ENCODE measurements around the gene PIM3. TPM values are rescaled to one million over a fixed set of nuclear protein-coding genes. Genes with fewer than 3 reads are reported as not detected.

Gene PIM3
- polyA plus RNA-seq, 1 experiment, result 8.3 TPM

GRCh38 chr22:50009765-50010675 lies 49.4 kb downstream of the PIM3 start:
- H3K4me3 ChIP-seq (ENCODE audit: low read depth, low read length), result no peak overlapping the region
- no peak for TF ChIP-seq CTCF (IDR thresholded peaks at IDR 0.05; ENCODE audit: insufficient read depth, low read depth, low read length)
- H3K27me3 ChIP-seq (ENCODE audit: control insufficient read depth, insufficient read depth, low read length), result peaks cover 34% of the 10 kb centered on the region
- POLR2A ChIA-PET, result no interaction called here
- no peak for DNase-seq (ENCODE audit: low read depth)
- H3K36me3 ChIP-seq (ENCODE audit: control insufficient read depth, insufficient read depth, low read length), result no peaks in the 10 kb centered on the region
- CTCF ChIA-PET, result interaction anchor here (1.0 kb wide), 1 partner anchor 27 kb away, joined by 3 read pairs; no protein-coding TSS in a partner anchor

- ChIA-PET POLR2A (no interaction called here), CTCF (interaction anchor here (1.4 kb wide), 1 partner anchor 21 kb away, joined by 3 read pairs; no protein-coding TSS in a partner anchor)
- Histone ChIP-seq H3K36me3 (ENCODE audit: control insufficient read depth, insufficient read depth, low read length) (no peaks in the 10 kb centered on the region), H3K27me3 (ENCODE audit: control insufficient read depth, insufficient read depth, low read length) (peaks cover 34% of the 10 kb centered on the region), H3K4me3 (ENCODE audit: low read depth, low read length) (no peak overlapping the region)
- TF ChIP-seq CTCF (IDR thresholded peaks at IDR 0.05; ENCODE audit: insufficient read depth, low read depth, low read length), result no peak
- no peak for DNase-seq (ENCODE audit: low read depth)
Measured at GRCh38 chr22:50010676-50011446, 50.3 kb downstream of the PIM3 start.

GRCh38 chr22:50011447-50012210 lies 51.1 kb downstream of the PIM3 start:
- peaks cover 34% of the 10 kb centered on the region for H3K27me3 ChIP-seq (ENCODE audit: control insufficient read depth, insufficient read depth, low read length)
- CTCF ChIA-PET, result interaction anchor here (1.1 to 1.4 kb wide), 3 partner anchors 18 to 20 kb away, joined by 3 read pairs; no protein-coding TSS in a partner anchor
- no peak overlapping the region for H3K4me3 ChIP-seq (ENCODE audit: low read depth, low read length)
- DNase-seq (ENCODE audit: low read depth), result no peak
- POLR2A ChIA-PET, result no interaction called here
- TF ChIP-seq CTCF (IDR thresholded peaks at IDR 0.05; ENCODE audit: insufficient read depth, low read depth, low read length), result no peak
- no peaks in the 10 kb centered on the region for H3K36me3 ChIP-seq (ENCODE audit: control insufficient read depth, insufficient read depth, low read length)

- Histone ChIP-seq H3K27me3 (ENCODE audit: control insufficient read depth, insufficient read depth, low read length) (peaks cover 36% of the 10 kb centered on the region), H3K36me3 (ENCODE audit: control insufficient read depth, insufficient read depth, low read length) (no peaks in the 10 kb centered on the region), H3K4me3 (ENCODE audit: low read depth, low read length) (no peak within 1 kb of the TSS)
- ChIA-PET CTCF (interaction anchor here (1.0 to 1.7 kb wide), 5 partner anchors 11 to 82 kb away, joined by 3 to 13 read pairs (median 3); no protein-coding TSS in a partner anchor), POLR2A (no interaction called here)
- DNase-seq (ENCODE audit: low read depth), result no peak
- TF ChIP-seq CTCF (IDR thresholded peaks at IDR 0.05; ENCODE audit: insufficient read depth, low read depth, low read length), result peak; percentile 33
Measured at GRCh38 chr22:50012211-50013181, 51.9 kb downstream of the PIM3 start, which contains the start of gene IL17REL. TSS of gene IL17REL (minus strand) at chr22:50012765. CDS start at chr22:50012646, 119 bp downstream.

Small RNA genes lying within 50 kb of the gene (small RNA-seq; reads per million reads assigned to genes)
- gene MIR6821 (ENCODE audit: insufficient read length, low read depth, low replicate concordance), result not detected

Other genes with a start within 250 kb of the PIM3 start
- gene BRD1, start 132.9 kb upstream of the PIM3 start, polyA plus RNA-seq (2011; rRNA removed), result 3.1 and 4.6 TPM in 2 replicates
- gene ZBED4, start 106.9 kb upstream of the PIM3 start, polyA plus RNA-seq (2011; rRNA removed), result 3.6 and 4.5 TPM in 2 replicates
- 5.5 and 7.9 TPM in 2 replicates for gene ALG12, start 42.3 kb upstream of the PIM3 start, polyA plus RNA-seq (2011; rRNA removed)
- 41.0 and 54.1 TPM in 2 replicates for gene CRELD2, start 42.1 kb upstream of the PIM3 start, polyA plus RNA-seq (2011; rRNA removed)
- gene IL17REL, start 52.0 kb downstream of the PIM3 start, polyA plus RNA-seq (2011; rRNA removed), result not detected in 2 replicates
- not detected in 2 replicates for gene TTLL8, start 97.5 kb downstream of the PIM3 start, polyA plus RNA-seq (2011; rRNA removed)
- 0.10 and 0.15 TPM in 2 replicates for gene MLC1, start 124.7 kb downstream of the PIM3 start, polyA plus RNA-seq (2011; rRNA removed)
- gene MOV10L1, start 129.2 kb downstream of the PIM3 start, polyA plus RNA-seq (2011; rRNA removed), result 5.8 and 6.6 TPM in 2 replicates
- gene PANX2, start 210.0 kb downstream of the PIM3 start, polyA plus RNA-seq (2011; rRNA removed), result 0.92 and 1.4 TPM in 2 replicates
- 13.5 and 31.5 TPM in 2 replicates for gene TRABD, start 225.1 kb downstream of the PIM3 start, polyA plus RNA-seq (2011; rRNA removed)
- gene SELENOO, start 240.2 kb downstream of the PIM3 start, polyA plus RNA-seq (2011; rRNA removed), result 8.0 and 16.7 TPM in 2 replicates